Endothelial cell of umbilical vein (primary cell): ENCODE results near the gene FAM210A. TPM values are rescaled to one million over a fixed set of nuclear protein-coding genes. Genes with fewer than 3 reads are reported as not detected.

ENCODE experiments used
- BruUV-seq: library from RNA; stranded (reverse); fragments of 400-500 nt; replicated peaks from 2 replicates; lab custom pipeline; 2021; lab: Mats Ljungman, UMichigan
- CTCF ChIA-PET: fragments of 300-600, 350-600 bp; sonication (Branson Sonifier 250); formaldehyde crosslinking; loops from one replicate; lab custom pipeline; 2021; ENCODE audit warnings: antibody characterized with exemption, inconsistent platforms; lab: Charles Lee
- POLR2A ChIA-PET: fragments of 300-600, 350-600 bp; sonication (Branson Sonifier 250); formaldehyde crosslinking; loops from one replicate; lab custom pipeline; 2021; ENCODE audit warnings: antibody characterized with exemption, inconsistent platforms; lab: Charles Lee
- DNase-seq: peaks from one replicate; pipeline ENCODE4 v3.0.0-alpha.2; 2011; ENCODE audit warnings: low read depth, low spot score
- FAIRE-seq: peaks from 2 replicates; lab custom pipeline; 2011; peaks lifted over from hg19 to GRCh38; lab: Jason Lieb, UNC
- H2AFZ ChIP-seq: 2 replicates; pipeline ENCODE4 v1.6.0; 2012; ENCODE audit warnings: low read depth, low read length, control low read depth, inconsistent platforms
- H3K27ac ChIP-seq: 2 replicates; pipeline ENCODE4 v1.5.1; 2011; ENCODE audit warnings: low read depth, mild to moderate bottlenecking, control low read depth, low read length, moderate library complexity; ENCODE audit not compliant: insufficient read depth
- H3K27me3 ChIP-seq, 2 experiments: 2 replicates each; pipeline versions ENCODE4 v1.6.0 to v1.6.1; 2011; ENCODE audit warnings: low read length in 2 of 2, mixed read lengths in 1 of 2; ENCODE audit not compliant: control insufficient read depth in 2 of 2, insufficient read depth in 2 of 2
- H3K36me3 ChIP-seq, 2 experiments: 2 replicates in 1 of 2; 3 replicates in 1 of 2; pipeline ENCODE4 v1.5.1; 2011; ENCODE audit warnings: low read length in 2 of 2, mild to moderate bottlenecking in 1 of 2, moderate library complexity in 1 of 2; ENCODE audit not compliant: control insufficient read depth in 2 of 2, insufficient read depth in 2 of 2; ENCODE audit errors: extremely low read depth in 1 of 2
- H3K4me1 ChIP-seq: 3 replicates; pipeline ENCODE4 v1.5.1; 2011; ENCODE audit warnings: mild to moderate bottlenecking, low read length; ENCODE audit not compliant: control insufficient read depth, insufficient read depth; ENCODE audit errors: extremely low read depth
- H3K4me2 ChIP-seq: 2 replicates; pipeline ENCODE4 v1.6.1; 2011; ENCODE audit warnings: low read length, control low read depth, mixed read lengths; ENCODE audit not compliant: insufficient read depth
- H3K4me3 ChIP-seq, 3 experiments: fragments of 200-600 bp in 1 of 3; sonication (generic), shearing (Covaris generic) in 1 of 3; replicated peaks in 1 of 3; 2 replicates each; pipeline ENCODE4 v1.5.1; 2011 to 2016; ENCODE audit warnings: control low read depth in 3 of 3, low read length in 3 of 3, mild to moderate bottlenecking in 2 of 3, inconsistent platforms in 1 of 3, low read depth in 1 of 3, moderate library complexity in 1 of 3; ENCODE audit not compliant: insufficient read depth in 1 of 3
- H3K79me2 ChIP-seq: 2 replicates; pipeline ENCODE4 v1.6.0; 2012; ENCODE audit warnings: low read length, inconsistent platforms; ENCODE audit not compliant: control insufficient read depth, insufficient read depth
- H3K9ac ChIP-seq: replicated peaks from 2 replicates; pipeline ENCODE3; 2011; ENCODE audit warnings: low read length, control low read depth; ENCODE audit not compliant: insufficient read depth; ENCODE audit errors: extremely low read depth
- H3K9me1 ChIP-seq: replicated peaks from 3 replicates; pipeline ENCODE4 v1.6.0; 2011; ENCODE audit warnings: mild to moderate bottlenecking, low read length; ENCODE audit not compliant: control insufficient read depth, insufficient read depth; ENCODE audit errors: extremely low read depth
- H3K9me3 ChIP-seq: replicated peaks from 2 replicates; pipeline ENCODE4 v1.5.1; 2012; ENCODE audit warnings: low read length, inconsistent platforms; ENCODE audit not compliant: control insufficient read depth, insufficient read depth
- H4K20me1 ChIP-seq: replicated peaks from 2 replicates; pipeline ENCODE3; 2011; ENCODE audit warnings: mild to moderate bottlenecking, low read length; ENCODE audit not compliant: control insufficient read depth, insufficient read depth; ENCODE audit errors: extremely low read depth
- EZH2 ChIP-seq: IDR thresholded peaks from 2 replicates; pipeline ENCODE4 v1.6.1; 2012; ENCODE audit warnings: borderline replicate concordance, low read depth, mild to moderate bottlenecking, moderate library complexity, low read length, inconsistent platforms; ENCODE audit not compliant: severe bottlenecking
- FOS ChIP-seq: IDR thresholded peaks from 2 replicates; pipeline ENCODE4 v1.6.1; 2011; ENCODE audit warnings: mild to moderate bottlenecking, low read length, moderate library complexity, borderline replicate concordance; ENCODE audit not compliant: insufficient read depth
- JUN ChIP-seq: IDR thresholded peaks from 2 replicates; pipeline ENCODE4 v1.6.1; 2011; ENCODE audit warnings: borderline replicate concordance, low read depth; ENCODE audit not compliant: insufficient read length, insufficient read depth
- MYC ChIP-seq: IDR thresholded peaks from one replicate; pipeline ENCODE4 v1.6.1; 2011; ENCODE audit warnings: mild to moderate bottlenecking, low read depth, low read length
- dilution Hi-C: fragments of 300-500 bp; cut with MboI; formaldehyde crosslinking; loops from one replicate; pipeline ENCODE4 v1.15.0; 2019; ENCODE audit warnings: low sequenced_read_pairs; ENCODE audit not compliant: extremely low pct_ligation_motif_present
- intact Hi-C: fragments of 100-400 bp; cut with micrococcal nuclease; formaldehyde crosslinking; loops from one replicate; pipeline ENCODE4 v1.10.0; 2022
- polyA plus RNA-seq, 4 experiments: library from polyadenylated mRNA; depleted of rRNA in 3 of 4; stranded (reverse) in 3 of 4; unstranded in 1 of 4; fragments of >200 nt; gene quantifications; 2 replicates each; pipeline versions ENCODE4 v1.2.1 to v1.2.3, GENCODE V29; 2011 to 2012; ENCODE audit warnings: missing spikeins in 1 of 4
- total RNA-seq: library from RNA; stranded (reverse); gene quantifications from 2 replicates; pipeline ENCODE4 v1.2.3, GENCODE V29; 2021
- TF ChIP-seq, protein P1 (sequence below), 2 donors: IDR thresholded peaks; 1 replicate in 1 of 2; 2 replicates in 1 of 2; pipeline ENCODE4 v1.5.1; 2011; ENCODE audit warnings: low read length in 2 of 2, mild to moderate bottlenecking in 2 of 2, moderate library complexity in 2 of 2, control low read depth in 1 of 2, inconsistent platforms in 1 of 2, low read depth in 1 of 2; ENCODE audit not compliant: insufficient read depth in 1 of 2; ENCODE audit errors: extremely low read depth in 1 of 2
- TF ChIP-seq, protein P2 (sequence below): IDR thresholded peaks from 2 replicates; pipeline ENCODE4 v1.6.1; 2011; ENCODE audit not compliant: insufficient read depth, insufficient read length

The FAM210A gene
- total and polyA plus RNA-seq, 2 donors (not counting 3 experiments of a cell fraction or from before 2014, with no cell fraction given), result 7.1 to 17.3 TPM

DNA sequence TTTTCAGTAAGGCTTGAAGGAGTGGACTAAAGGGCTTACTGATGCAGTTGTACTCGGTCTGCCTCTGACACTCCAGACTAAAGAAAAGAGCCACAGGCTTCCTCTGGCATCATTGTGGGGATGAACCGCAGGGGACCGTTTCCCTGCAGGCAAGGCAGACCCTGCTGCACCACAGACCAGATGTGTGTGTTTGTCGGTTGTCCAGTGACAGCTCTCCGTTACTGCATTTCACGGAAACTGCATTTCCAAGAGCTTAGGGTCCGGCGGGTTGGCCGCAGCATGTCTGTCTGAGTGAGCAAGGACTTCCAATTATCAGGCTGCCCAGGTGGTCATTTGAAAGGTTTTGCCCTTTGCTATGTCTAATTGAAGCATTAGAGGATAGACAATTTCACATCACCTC lies 98.1 kb downstream of the FAM210A start:
- TF ChIP-seq, protein P1, sequence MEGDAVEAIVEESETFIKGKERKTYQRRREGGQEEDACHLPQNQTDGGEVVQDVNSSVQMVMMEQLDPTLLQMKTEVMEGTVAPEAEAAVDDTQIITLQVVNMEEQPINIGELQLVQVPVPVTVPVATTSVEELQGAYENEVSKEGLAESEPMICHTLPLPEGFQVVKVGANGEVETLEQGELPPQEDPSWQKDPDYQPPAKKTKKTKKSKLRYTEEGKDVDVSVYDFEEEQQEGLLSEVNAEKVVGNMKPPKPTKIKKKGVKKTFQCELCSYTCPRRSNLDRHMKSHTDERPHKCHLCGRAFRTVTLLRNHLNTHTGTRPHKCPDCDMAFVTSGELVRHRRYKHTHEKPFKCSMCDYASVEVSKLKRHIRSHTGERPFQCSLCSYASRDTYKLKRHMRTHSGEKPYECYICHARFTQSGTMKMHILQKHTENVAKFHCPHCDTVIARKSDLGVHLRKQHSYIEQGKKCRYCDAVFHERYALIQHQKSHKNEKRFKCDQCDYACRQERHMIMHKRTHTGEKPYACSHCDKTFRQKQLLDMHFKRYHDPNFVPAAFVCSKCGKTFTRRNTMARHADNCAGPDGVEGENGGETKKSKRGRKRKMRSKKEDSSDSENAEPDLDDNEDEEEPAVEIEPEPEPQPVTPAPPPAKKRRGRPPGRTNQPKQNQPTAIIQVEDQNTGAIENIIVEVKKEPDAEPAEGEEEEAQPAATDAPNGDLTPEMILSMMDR (IDR thresholded peaks at IDR 0.05; ENCODE audit: extremely low read depth in 1 of 2, insufficient read depth in 1 of 2, low read depth in 1 of 2, low read length in 2 of 2), result no peak
- TF ChIP-seq MYC (no peak), JUN (no peak), FOS (no peak), EZH2 (no peak)
- H2AFZ ChIP-seq, result no peak overlapping the region
- POLR2A ChIA-PET, result no interaction called here
- no TSS peak for BruUV-seq
- H3K4me2 ChIP-seq, result no peak overlapping the region
- H3K9ac ChIP-seq, result no peak overlapping the region
- no peak overlapping the region for H3K27ac ChIP-seq
- intact Hi-C loops (no loop called here), dilution Hi-C loops (no loop called here)
- H3K36me3 ChIP-seq, result no peaks in the 10 kb centered on the region
- DNase-seq (no peak), FAIRE-seq (no peak)
- CTCF ChIA-PET, result interaction anchor here (4.2 kb wide), 1 partner anchor 412 kb away, joined by 23 read pairs; no protein-coding TSS in a partner anchor
- no peaks in the 10 kb centered on the region for H3K4me1 ChIP-seq
- no peaks in the 10 kb centered on the region for H3K9me3 ChIP-seq
- H3K27me3 ChIP-seq, result no peaks in the 10 kb centered on the region
- no peaks in the 10 kb centered on the region for H3K9me1 ChIP-seq
- H4K20me1 ChIP-seq, result no peaks in the 10 kb centered on the region
- no peaks in the 10 kb centered on the region for H3K79me2 ChIP-seq
- H3K4me3 ChIP-seq, result no peak overlapping the region

DNA sequence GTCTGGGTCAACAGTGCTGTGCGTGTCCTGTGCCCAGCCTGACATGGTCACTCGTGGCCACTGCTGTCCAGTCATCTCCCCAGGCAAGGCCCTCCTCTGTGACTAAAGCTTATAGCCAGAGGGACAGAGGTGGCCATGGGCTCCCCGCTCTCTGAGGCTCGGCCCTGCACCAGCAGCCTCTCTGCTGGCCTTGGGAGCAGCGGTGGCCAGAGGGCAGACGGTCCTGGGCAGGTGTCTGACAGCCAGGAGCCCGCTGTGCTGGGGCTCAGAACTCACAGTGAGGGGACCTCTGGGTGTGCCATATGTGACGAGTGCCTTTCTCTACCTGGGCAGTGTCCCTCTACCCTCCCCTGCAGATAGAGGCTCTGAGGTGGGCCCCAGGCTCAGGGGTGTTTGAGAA lies 98.7 kb downstream of the FAM210A start:
- H3K27me3 ChIP-seq, result no peaks in the 10 kb centered on the region
- no peaks in the 10 kb centered on the region for H3K4me1 ChIP-seq
- no peaks in the 10 kb centered on the region for H3K36me3 ChIP-seq
- POLR2A ChIA-PET, result no interaction called here
- dilution Hi-C loops (no loop called here), intact Hi-C loops (no loop called here)
- no peaks in the 10 kb centered on the region for H3K9me3 ChIP-seq
- H3K9ac ChIP-seq, result no peak overlapping the region
- no TSS peak for BruUV-seq
- CTCF ChIA-PET, result interaction anchor here (4.2 kb wide), 1 partner anchor 411 kb away, joined by 23 read pairs; no protein-coding TSS in a partner anchor
- no peaks in the 10 kb centered on the region for H3K79me2 ChIP-seq
- FAIRE-seq (no peak), DNase-seq (no peak)
- H4K20me1 ChIP-seq, result no peaks in the 10 kb centered on the region
- no peak overlapping the region for H3K27ac ChIP-seq
- TF ChIP-seq FOS, result no peak
- TF ChIP-seq, protein P2, sequence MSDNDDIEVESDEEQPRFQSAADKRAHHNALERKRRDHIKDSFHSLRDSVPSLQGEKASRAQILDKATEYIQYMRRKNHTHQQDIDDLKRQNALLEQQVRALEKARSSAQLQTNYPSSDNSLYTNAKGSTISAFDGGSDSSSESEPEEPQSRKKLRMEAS, result no peak
- no peak overlapping the region for H3K4me3 ChIP-seq
- H2AFZ ChIP-seq, result no peak overlapping the region
- H3K9me1 ChIP-seq, result no peaks in the 10 kb centered on the region
- no peak overlapping the region for H3K4me2 ChIP-seq
